Measurements from ENCODE around the gene CHL1.

GRCh38 chr3:354432-354831, 157.9 kb downstream of the CHL1 start:
- TF ChIP-seq CTCF (IDR thresholded peaks at IDR 0.05) (peak; percentile 56 to 68 (median 64)), POLR2A (IDR thresholded peaks at IDR 0.05) (no peak), POLR2AphosphoS5 (IDR thresholded peaks at IDR 0.05) (no peak)

All from transverse colon (tissue), 4 donors.